Measurements from ENCODE around the gene WNT2B. TPM values are rescaled to one million over a fixed set of nuclear protein-coding genes. Genes with fewer than 3 reads are reported as not detected.

The WNT2B gene
- 3.4 and 4.3 TPM in 2 replicates for polyA plus RNA-seq (2012; rRNA removed)
- 2.4 and 2.9 TPM in 2 replicates for polyA plus RNA-seq (2012; cell fraction: cytosol; rRNA removed)
- 6.6 and 7.5 TPM in 2 replicates for polyA plus RNA-seq (2012; cell fraction: nucleus; rRNA removed)

GRCh38 chr1:112508278-112509004, at the start of gene WNT2B:
Gene WNT2B, plus strand, starts transcription at chr1:112508965. Its CDS starts 298 bp downstream, at chr1:112509263.
- Histone ChIP-seq H3F3A (replicated peaks; ENCODE audit: insufficient read depth) (no peaks in the 10 kb centered on the region), H3K4me3 (ENCODE audit: low read depth in 2 of 2, low read length in 1 of 2) (peak within 1 kb of the TSS; percentile 66 to 73), H3K9me3 (no peaks in the 10 kb centered on the region), H3K4me2 (peak within 1 kb of the TSS; percentile 93), H4K20me1 (ENCODE audit: insufficient read depth) (no peaks in the 10 kb centered on the region), H2AFZ (ENCODE audit: low read depth) (peak within 1 kb of the TSS; percentile 93), H3K79me2 (ENCODE audit: insufficient read depth) (no peaks in the 10 kb centered on the region), H3K9ac (peak within 1 kb of the TSS; percentile 42; the same call in 1 of the 2 replicates), H3K4me1 (ENCODE audit: control insufficient read depth in 1 of 2, insufficient read depth in 2 of 2, low read depth in 1 of 2, low read length in 1 of 2) (peaks cover 0 to 10% of the 10 kb centered on the region in 2 experiments; a peak in 1 of 4 replicates), H3K36me3 (replicated peaks in 1 of 2; ENCODE audit: control insufficient read depth in 1 of 2, insufficient read depth in 2 of 2, low read length in 1 of 2) (no peaks in the 10 kb centered on the region), H3K27me3 (ENCODE audit: insufficient read depth) (no peaks in the 10 kb centered on the region), H3K9me2 (no peaks in the 10 kb centered on the region), H3K27ac (ENCODE audit: low read depth in 2 of 2, low read length in 1 of 2) (no peak within 1 kb of the TSS)
- 0% methylated on average over 10 of the region's 69 CpGs for WGBS (ENCODE audit: low lambda C conversion rate)
- no peak for TF ChIP-seq RCOR1 (IDR thresholded peaks at IDR 0.05; ENCODE audit: low read length)
- no peak for TF ChIP-seq REST (IDR thresholded peaks at IDR 0.05; ENCODE audit: low read depth, low read length)
- DNase-seq = peak; percentile 85
- POLR2A ChIA-PET = no interaction called here
- CTCF ChIA-PET = interaction anchor here (0.6 to 2.0 kb wide), 3 partner anchors 45 to 199 kb away, joined by 3 to 5 read pairs (median 4); no protein-coding TSS in a partner anchor

- 100% methylated on average over 2 of the region's 2 CpGs for WGBS (ENCODE audit: low lambda C conversion rate)
- POLR2A ChIA-PET = no interaction called here
Observed at GRCh38 chr1:112460615-112461014, 48.1 kb upstream of the WNT2B start.

More at GRCh38 chr1:112460615-112461014, 48.1 kb upstream of the WNT2B start:
- Histone ChIP-seq H3K4me1 (ENCODE audit: control insufficient read depth in 1 of 2, insufficient read depth in 2 of 2, low read depth in 1 of 2, low read length in 1 of 2) (peaks cover 2 to 12% of the 10 kb centered on the region in 2 experiments; a peak in 2 of 4 replicates), H3K36me3 (replicated peaks in 1 of 2; ENCODE audit: control insufficient read depth in 1 of 2, insufficient read depth in 2 of 2, low read length in 1 of 2) (peaks cover 35 to 36% of the 10 kb centered on the region in 2 experiments), H3F3A (replicated peaks; ENCODE audit: insufficient read depth) (peaks cover 32% of the 10 kb centered on the region), H3K9me2 (no peaks in the 10 kb centered on the region), H3K9me3 (no peaks in the 10 kb centered on the region), H3K27me3 (ENCODE audit: insufficient read depth) (no peaks in the 10 kb centered on the region), H3K79me2 (ENCODE audit: insufficient read depth) (peaks cover 5% of the 10 kb centered on the region; the same call in 1 of the 2 replicates), H4K20me1 (ENCODE audit: insufficient read depth) (no peaks in the 10 kb centered on the region; the same call in 1 of the 2 replicates), H3K4me3 (ENCODE audit: low read depth in 2 of 2, low read length in 1 of 2) (no peak overlapping the region), H2AFZ (ENCODE audit: low read depth) (no peak overlapping the region), H3K4me2 (no peak overlapping the region), H3K9ac (no peak overlapping the region), H3K27ac (ENCODE audit: low read depth in 2 of 2, low read length in 1 of 2) (no peak overlapping the region)
- CTCF ChIA-PET = interaction anchor here (0.7 to 12.9 kb wide), 4 partner anchors 15 to 91 kb away, joined by 3 to 154 read pairs (median 4); no protein-coding TSS in a partner anchor
- TF ChIP-seq TAF1 (IDR thresholded peaks at IDR 0.05; ENCODE audit: borderline replicate concordance, low read depth, low read length) = no peak
- TF ChIP-seq MXI1 (IDR thresholded peaks at IDR 0.05; ENCODE audit: low read depth, low read length) = no peak
- no peak for TF ChIP-seq FOXM1 (IDR thresholded peaks at IDR 0.05; ENCODE audit: low read depth)
- no peak for TF ChIP-seq FOXJ3 (CRISPR knock-in tag; IDR thresholded peaks at IDR 0.05)
- DNase-seq = no peak
